AG10803 (cell line): ENCODE measurements around the gene MEX3B.

ENCODE experiments used
- DNase-seq: peaks from one replicate; pipeline ENCODE4 v3.0.0; 2010; ENCODE audit warnings: low read depth
- H3K4me3 ChIP-seq: 2 replicates; pipeline ENCODE4 v1.5.1; 2011; ENCODE audit warnings: mild to moderate bottlenecking, low read length, control low read depth
- TF ChIP-seq, protein P1 (sequence below): conservative IDR thresholded peaks from 2 replicates; pipeline ENCODE4 v1.5.1; 2011; ENCODE audit warnings: mild to moderate bottlenecking, low read length, control low read depth, inconsistent platforms

MEX3B gene

GRCh38 chr15:82045892-82046665, at the start of gene MEX3B:
MEX3B (minus strand) TSS chr15:82046018; CDS start chr15:82045705, 313 bp downstream.
- peak within 1 kb of the TSS; percentile 82 for H3K4me3 ChIP-seq
- DNase-seq, result peak; percentile 97
- TF ChIP-seq, protein P1, sequence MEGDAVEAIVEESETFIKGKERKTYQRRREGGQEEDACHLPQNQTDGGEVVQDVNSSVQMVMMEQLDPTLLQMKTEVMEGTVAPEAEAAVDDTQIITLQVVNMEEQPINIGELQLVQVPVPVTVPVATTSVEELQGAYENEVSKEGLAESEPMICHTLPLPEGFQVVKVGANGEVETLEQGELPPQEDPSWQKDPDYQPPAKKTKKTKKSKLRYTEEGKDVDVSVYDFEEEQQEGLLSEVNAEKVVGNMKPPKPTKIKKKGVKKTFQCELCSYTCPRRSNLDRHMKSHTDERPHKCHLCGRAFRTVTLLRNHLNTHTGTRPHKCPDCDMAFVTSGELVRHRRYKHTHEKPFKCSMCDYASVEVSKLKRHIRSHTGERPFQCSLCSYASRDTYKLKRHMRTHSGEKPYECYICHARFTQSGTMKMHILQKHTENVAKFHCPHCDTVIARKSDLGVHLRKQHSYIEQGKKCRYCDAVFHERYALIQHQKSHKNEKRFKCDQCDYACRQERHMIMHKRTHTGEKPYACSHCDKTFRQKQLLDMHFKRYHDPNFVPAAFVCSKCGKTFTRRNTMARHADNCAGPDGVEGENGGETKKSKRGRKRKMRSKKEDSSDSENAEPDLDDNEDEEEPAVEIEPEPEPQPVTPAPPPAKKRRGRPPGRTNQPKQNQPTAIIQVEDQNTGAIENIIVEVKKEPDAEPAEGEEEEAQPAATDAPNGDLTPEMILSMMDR, result no peak

GRCh38 chr15:82093774-82094211, 48.0 kb upstream of the MEX3B start:
- TF ChIP-seq, protein P1, result no peak
- peak; percentile 67 for DNase-seq
- no peak overlapping the region for H3K4me3 ChIP-seq

DNA sequence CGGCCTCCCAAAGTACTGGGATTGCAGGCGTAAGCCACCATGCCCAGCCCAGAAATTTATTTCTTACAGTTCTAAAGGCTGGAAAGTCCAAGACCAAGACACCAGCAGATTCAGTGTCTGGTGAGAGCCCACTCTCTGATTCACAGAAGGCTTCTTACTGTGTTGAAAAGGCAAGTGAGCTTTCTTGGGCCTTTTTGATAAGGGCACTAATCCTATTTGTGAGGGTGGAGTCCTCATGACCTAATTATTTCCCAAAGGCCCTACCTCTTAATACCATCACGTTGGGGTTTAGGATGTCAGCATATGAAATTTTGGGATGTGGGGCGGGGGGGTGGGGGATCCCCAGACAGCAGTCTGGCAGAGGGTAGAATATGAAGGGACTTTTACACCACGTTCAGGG, 47.5 kb upstream of the MEX3B start:
- TF ChIP-seq, protein P1, result no peak
- DNase-seq, result no peak
- no peak overlapping the region for H3K4me3 ChIP-seq

DNA sequence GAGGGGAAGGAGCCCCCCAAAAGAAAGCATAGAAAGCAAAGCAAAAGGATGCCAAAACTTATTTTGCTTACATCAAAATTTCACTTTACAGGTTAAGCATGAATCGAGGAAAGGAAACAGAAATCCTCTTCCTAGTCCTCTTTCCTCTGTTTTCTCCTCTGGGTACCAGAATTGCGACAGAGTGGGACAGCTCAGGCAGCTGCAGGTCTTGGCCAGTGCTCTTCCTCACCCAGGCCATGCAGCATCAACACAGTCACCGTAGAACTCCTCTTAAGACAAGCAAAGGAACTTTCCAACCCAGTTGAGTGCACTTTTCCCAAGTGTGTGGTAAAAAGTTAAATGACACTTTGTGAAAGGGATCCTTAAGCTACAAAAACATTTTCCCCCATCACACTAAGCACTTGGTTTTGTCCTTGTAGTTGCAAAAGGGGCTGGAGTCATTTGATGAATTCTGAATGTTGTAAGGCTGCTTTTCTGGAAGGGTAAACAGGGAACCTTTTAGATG, 45.9 kb upstream of the MEX3B start:
- DNase-seq, result no peak
- no peak overlapping the region for H3K4me3 ChIP-seq
- TF ChIP-seq, protein P1, result no peak

DNA sequence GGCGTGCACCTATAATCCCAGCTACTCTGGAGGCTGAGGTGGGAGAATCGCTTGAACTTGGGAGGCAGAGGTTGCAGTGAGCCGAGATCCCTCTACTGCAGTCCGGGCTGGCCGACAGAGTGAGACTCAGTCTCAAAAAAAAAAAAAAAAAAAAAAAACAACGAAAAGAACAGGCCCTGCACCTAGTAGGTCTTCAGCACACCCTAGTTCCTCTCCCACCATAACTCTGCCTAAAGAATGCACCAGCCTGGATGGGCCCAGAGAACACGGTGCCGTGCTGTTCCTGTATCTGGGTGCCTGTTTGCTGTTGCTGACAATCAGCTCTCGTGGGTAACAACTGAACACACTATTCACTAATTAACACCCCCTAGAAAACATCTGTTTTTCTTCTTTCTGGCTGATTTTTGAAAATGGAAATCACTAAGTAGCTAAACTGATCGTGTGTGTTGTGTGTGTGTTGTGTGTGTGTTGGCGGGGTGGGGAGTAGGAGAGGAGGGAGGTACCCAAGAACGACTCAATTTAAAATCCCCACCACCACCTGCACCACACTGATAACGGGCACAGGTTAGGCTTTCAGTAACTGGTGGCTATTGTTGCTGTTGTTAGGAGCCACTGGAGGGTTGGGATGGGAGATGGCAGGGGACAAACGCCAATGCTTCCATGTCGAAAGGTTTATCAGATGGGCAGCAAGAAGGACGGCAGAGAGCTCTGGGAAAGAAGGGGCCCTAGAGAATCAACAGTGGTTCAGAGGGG, 40.6 kb upstream of the MEX3B start:
- TF ChIP-seq, protein P1, result no peak
- no peak overlapping the region for H3K4me3 ChIP-seq
- no peak for DNase-seq

- TF ChIP-seq, protein P1, result peak; percentile 39
- peak; percentile 95 for DNase-seq
- H3K4me3 ChIP-seq, result no peak overlapping the region
Observed at GRCh38 chr15:82081914-82082762, 36.3 kb upstream of the MEX3B start.
